ENCODE data around the gene PRPF8. TPM values are rescaled to one million over a fixed set of nuclear protein-coding genes. Genes with fewer than 3 reads are reported as not detected.
"Not testable (repeated sequence)": the region's sequence is repeated elsewhere in the genome, so short reads cannot be mapped to it uniquely, and the experiment has no call there.

PRPF8 gene
- total and polyA plus RNA-seq, 4 donors, result 50.2 to 110 (median 82.3) TPM

DNA sequence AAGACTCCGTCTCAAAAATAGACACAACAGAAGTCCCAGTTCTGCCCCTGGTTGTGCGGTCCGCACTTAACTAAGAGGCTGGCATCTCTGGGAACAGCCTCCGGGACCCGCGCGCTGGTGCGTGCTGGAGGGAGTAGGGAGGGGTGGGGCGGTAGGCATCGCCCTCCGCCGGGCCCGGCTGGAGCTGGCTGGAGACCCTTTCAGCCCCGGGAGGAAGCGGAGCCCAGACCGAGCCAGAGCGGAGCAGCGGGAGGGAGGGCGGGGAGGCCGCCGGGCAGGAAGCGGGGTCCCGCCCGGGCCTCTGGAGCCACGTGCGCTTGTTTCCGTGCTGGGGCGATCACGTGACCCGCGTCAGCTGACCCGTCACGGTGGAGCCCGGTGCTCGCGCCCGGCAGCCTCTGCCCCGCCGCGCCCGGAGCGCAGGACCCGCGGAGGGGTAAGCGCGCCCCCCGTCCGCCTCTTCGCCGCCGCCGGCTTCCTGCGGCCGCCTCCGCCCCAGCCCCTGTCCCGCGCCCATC lies 39.7 kb upstream of the PRPF8 start, which contains the start of gene WDR81:
TSS of gene WDR81 (plus strand) at position 354 of the 518 bp plus-strand sequence. CDS start 256 bp downstream, outside the sequence.
- Histone ChIP-seq H3K36me3 (ENCODE audit: control insufficient read depth in 4 of 4, insufficient read depth in 3 of 4, low read depth in 1 of 4, low read length in 3 of 4) (peaks cover 0 to 5% (median 0%) of the 10 kb centered on the region in 4 donors), H3K27ac (ENCODE audit: low read depth in 1 of 2, low read length in 2 of 2) (peak within 1 kb of the TSS; percentile 79 to 80), H3K9me3 (ENCODE audit: control insufficient read depth in 4 of 4, low read length in 3 of 4) (no peaks in the 10 kb centered on the region), H3K4me3 (ENCODE audit: low read depth in 1 of 3, low read length in 3 of 3) (peak within 1 kb of the TSS; percentile 70 to 98 (median 81)), H3K9ac (ENCODE audit: low read depth in 1 of 2, low read length in 2 of 2) (peak within 1 kb of the TSS in 1 of 2 donors; percentile 49), H3K27me3 (ENCODE audit: control insufficient read depth in 4 of 4, insufficient read depth in 4 of 4, low read length in 3 of 4) (no peaks in the 10 kb centered on the region), H3K4me1 (ENCODE audit: control insufficient read depth in 4 of 4, insufficient read depth in 4 of 4, low read length in 3 of 4) (peaks cover 17 to 54% (median 35%) of the 10 kb centered on the region in 4 donors)
- no peak for TF ChIP-seq SP1 (IDR thresholded peaks at IDR 0.05)
- TF ChIP-seq RAD21 (IDR thresholded peaks at IDR 0.05), result peak in 1 of 2 donors; percentile 35
- WGBS, result under 1% methylated on average over 57 of the region's 57 CpGs
- peak; percentile 92 for DNase-seq (ENCODE audit: low spot score)

DNA sequence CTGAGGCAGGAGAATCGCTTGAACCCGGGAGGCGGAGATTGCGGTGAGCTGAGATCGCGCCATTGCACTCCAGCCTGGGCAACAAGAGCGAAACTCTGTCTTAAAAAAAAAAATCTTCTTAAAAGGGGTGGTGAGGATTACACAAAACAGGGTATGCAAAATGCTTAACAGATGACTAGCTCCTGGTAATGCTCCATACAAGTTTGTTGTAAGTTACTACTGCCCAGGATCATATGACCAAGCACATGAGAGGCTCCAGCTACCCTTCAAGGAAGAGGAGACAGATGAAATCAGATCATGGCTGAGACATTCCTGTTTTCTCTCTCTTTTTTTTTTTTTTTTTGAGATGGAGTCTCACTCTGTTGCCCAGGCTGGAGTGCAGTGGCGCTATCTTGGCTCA lies 37.4 kb upstream of the PRPF8 start:
- not testable (repeated sequence) for DNase-seq (ENCODE audit: low spot score); H3K27me3 ChIP-seq (ENCODE audit: control insufficient read depth in 4 of 4, insufficient read depth in 4 of 4, low read length in 3 of 4); H3K9ac ChIP-seq (ENCODE audit: low read depth in 1 of 2, low read length in 2 of 2); H3K36me3 ChIP-seq (ENCODE audit: control insufficient read depth in 4 of 4, insufficient read depth in 3 of 4, low read depth in 1 of 4, low read length in 3 of 4); H3K27ac ChIP-seq (ENCODE audit: low read depth in 1 of 2, low read length in 2 of 2); H3K4me3 ChIP-seq (ENCODE audit: low read depth in 1 of 3, low read length in 3 of 3); H3K9me3 ChIP-seq (ENCODE audit: control insufficient read depth in 4 of 4, low read length in 3 of 4)
- peaks cover 24 to 55% (median 41%) of the 10 kb centered on the region in 4 donors for H3K4me1 ChIP-seq (ENCODE audit: control insufficient read depth in 4 of 4, insufficient read depth in 4 of 4, low read length in 3 of 4)
- 97% methylated on average over 8 of the region's 8 CpGs for WGBS

DNA sequence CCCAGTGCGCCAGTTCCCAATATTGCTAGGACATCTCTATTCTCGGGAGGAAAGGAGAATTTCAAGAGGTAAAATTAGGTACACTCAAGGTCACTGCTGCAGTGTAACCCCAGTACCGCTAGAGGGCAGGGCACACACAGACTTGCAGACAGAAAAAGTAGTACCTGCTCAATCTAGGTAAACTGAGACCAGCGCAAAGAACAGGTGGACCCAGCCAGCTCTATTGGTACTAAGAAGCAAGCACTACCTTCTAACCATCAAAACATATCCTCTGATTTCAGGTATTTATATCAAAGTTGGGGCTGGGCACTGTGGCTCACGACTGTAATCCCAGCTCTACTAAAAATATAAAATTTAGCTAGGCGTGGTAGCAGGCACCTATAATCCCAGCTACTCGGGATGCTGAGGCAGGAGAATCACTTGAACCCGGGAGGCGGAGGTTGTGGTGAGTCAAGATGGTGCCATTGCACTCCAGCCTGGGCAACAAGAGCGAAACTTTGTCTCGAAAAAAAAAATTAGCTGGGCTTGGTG lies 36.3 kb upstream of the PRPF8 start:
- TF ChIP-seq, protein P1, sequence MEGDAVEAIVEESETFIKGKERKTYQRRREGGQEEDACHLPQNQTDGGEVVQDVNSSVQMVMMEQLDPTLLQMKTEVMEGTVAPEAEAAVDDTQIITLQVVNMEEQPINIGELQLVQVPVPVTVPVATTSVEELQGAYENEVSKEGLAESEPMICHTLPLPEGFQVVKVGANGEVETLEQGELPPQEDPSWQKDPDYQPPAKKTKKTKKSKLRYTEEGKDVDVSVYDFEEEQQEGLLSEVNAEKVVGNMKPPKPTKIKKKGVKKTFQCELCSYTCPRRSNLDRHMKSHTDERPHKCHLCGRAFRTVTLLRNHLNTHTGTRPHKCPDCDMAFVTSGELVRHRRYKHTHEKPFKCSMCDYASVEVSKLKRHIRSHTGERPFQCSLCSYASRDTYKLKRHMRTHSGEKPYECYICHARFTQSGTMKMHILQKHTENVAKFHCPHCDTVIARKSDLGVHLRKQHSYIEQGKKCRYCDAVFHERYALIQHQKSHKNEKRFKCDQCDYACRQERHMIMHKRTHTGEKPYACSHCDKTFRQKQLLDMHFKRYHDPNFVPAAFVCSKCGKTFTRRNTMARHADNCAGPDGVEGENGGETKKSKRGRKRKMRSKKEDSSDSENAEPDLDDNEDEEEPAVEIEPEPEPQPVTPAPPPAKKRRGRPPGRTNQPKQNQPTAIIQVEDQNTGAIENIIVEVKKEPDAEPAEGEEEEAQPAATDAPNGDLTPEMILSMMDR (IDR thresholded peaks at IDR 0.05; ENCODE audit: low read depth, low read length, missing input control), result peak; percentile 96
- TF ChIP-seq RXRA (IDR thresholded peaks at IDR 0.05) (peak; percentile 30 to 62), HNF4A (conservative IDR thresholded peaks at IDR 0.05) (peak in 1 of 2 donors; percentile 18), HNF4G (IDR thresholded peaks at IDR 0.05) (no peak), RAD21 (IDR thresholded peaks at IDR 0.05) (peak; percentile 91 to 94)
- Histone ChIP-seq H3K9ac (ENCODE audit: low read depth in 1 of 2, low read length in 2 of 2) (no peak overlapping the region), H3K27me3 (ENCODE audit: control insufficient read depth in 4 of 4, insufficient read depth in 4 of 4, low read length in 3 of 4) (no peaks in the 10 kb centered on the region), H3K27ac (ENCODE audit: low read depth in 1 of 2, low read length in 2 of 2) (peak overlapping the region; percentile 8 to 32), H3K36me3 (ENCODE audit: control insufficient read depth in 4 of 4, insufficient read depth in 3 of 4, low read depth in 1 of 4, low read length in 3 of 4) (peaks cover 0 to 1% (median 0%) of the 10 kb centered on the region in 4 donors), H3K9me3 (ENCODE audit: control insufficient read depth in 4 of 4, low read length in 3 of 4) (no peaks in the 10 kb centered on the region), H3K4me3 (ENCODE audit: low read depth in 1 of 3, low read length in 3 of 3) (no peak overlapping the region), H3K4me1 (ENCODE audit: control insufficient read depth in 4 of 4, insufficient read depth in 4 of 4, low read length in 3 of 4) (peaks cover 18 to 44% (median 32%) of the 10 kb centered on the region in 4 donors)
- peak; percentile 78 for DNase-seq (ENCODE audit: low spot score)
- WGBS, result 39% methylated on average over 11 of the region's 11 CpGs

DNA sequence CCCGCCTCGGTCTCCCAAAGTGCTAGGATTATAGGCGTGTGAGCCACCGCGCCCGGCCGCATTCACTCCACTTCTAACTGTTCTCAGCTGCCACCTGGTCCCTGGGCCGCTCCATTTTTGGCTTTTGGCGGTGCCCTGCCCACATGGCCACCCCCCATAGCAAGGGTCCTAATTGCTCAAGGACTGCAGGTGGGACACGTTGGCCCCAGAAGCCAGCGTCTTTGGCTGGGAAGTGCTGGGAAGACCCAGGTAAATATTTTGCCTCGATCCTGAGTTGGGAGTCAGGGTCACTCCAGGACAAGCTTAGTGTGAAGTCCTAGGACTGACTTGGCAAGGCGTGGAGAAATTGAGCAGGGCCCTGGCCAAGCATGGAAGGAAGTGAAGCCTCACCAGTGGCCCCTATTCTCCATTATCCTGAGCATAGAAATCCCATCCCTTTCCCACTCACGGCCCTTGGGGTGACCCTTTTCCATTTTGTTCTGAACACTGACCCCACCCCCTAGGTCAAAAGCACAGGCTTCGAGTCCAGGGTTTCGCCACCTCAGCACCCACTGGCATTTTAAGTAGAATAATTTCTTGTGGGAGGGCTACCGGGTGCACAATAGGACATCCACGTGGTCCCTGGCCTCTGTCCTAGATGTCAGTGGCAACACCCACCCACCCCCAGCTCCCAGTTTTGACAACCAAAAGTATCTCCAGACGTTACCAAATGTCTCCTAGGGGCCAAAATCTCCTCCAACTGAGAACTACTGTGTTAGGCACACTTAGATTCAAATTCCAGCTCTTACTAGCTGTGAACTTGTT lies 33.9 kb upstream of the PRPF8 start:
- DNase-seq (ENCODE audit: low spot score), result no peak
- TF ChIP-seq FOXA2 (IDR thresholded peaks at IDR 0.05) (no peak), NR2F2 (IDR thresholded peaks at IDR 0.05) (no peak), FOXA1 (IDR thresholded peaks at IDR 0.05) (no peak), RAD21 (IDR thresholded peaks at IDR 0.05) (no peak), TAF1 (conservative IDR thresholded peaks at IDR 0.05) (no peak), RXRA (IDR thresholded peaks at IDR 0.05) (peak; percentile 54 to 73)
- TF ChIP-seq, protein P2, sequence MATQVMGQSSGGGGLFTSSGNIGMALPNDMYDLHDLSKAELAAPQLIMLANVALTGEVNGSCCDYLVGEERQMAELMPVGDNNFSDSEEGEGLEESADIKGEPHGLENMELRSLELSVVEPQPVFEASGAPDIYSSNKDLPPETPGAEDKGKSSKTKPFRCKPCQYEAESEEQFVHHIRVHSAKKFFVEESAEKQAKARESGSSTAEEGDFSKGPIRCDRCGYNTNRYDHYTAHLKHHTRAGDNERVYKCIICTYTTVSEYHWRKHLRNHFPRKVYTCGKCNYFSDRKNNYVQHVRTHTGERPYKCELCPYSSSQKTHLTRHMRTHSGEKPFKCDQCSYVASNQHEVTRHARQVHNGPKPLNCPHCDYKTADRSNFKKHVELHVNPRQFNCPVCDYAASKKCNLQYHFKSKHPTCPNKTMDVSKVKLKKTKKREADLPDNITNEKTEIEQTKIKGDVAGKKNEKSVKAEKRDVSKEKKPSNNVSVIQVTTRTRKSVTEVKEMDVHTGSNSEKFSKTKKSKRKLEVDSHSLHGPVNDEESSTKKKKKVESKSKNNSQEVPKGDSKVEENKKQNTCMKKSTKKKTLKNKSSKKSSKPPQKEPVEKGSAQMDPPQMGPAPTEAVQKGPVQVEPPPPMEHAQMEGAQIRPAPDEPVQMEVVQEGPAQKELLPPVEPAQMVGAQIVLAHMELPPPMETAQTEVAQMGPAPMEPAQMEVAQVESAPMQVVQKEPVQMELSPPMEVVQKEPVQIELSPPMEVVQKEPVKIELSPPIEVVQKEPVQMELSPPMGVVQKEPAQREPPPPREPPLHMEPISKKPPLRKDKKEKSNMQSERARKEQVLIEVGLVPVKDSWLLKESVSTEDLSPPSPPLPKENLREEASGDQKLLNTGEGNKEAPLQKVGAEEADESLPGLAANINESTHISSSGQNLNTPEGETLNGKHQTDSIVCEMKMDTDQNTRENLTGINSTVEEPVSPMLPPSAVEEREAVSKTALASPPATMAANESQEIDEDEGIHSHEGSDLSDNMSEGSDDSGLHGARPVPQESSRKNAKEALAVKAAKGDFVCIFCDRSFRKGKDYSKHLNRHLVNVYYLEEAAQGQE (IDR thresholded peaks at IDR 0.05), result no peak
- TF ChIP-seq, protein P1 (IDR thresholded peaks at IDR 0.05; ENCODE audit: low read depth, low read length, missing input control), result no peak
- TF ChIP-seq, protein P3, sequence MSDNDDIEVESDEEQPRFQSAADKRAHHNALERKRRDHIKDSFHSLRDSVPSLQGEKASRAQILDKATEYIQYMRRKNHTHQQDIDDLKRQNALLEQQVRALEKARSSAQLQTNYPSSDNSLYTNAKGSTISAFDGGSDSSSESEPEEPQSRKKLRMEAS (IDR thresholded peaks at IDR 0.05), result no peak

More for the DNA sequence above, 33.9 kb upstream of the PRPF8 start:
- no peak overlapping the region for H3K9ac ChIP-seq (ENCODE audit: low read depth in 1 of 2, low read length in 2 of 2)
- H3K4me3 ChIP-seq (ENCODE audit: low read depth in 1 of 3, low read length in 3 of 3), result no peak overlapping the region
- H3K27me3 ChIP-seq (ENCODE audit: control insufficient read depth in 4 of 4, insufficient read depth in 4 of 4, low read length in 3 of 4), result no peaks in the 10 kb centered on the region
- WGBS, result 61% methylated on average over 19 of the region's 19 CpGs
- H3K4me1 ChIP-seq (ENCODE audit: control insufficient read depth in 4 of 4, insufficient read depth in 4 of 4, low read length in 3 of 4), result peaks cover 7 to 38% (median 26%) of the 10 kb centered on the region in 4 donors
- H3K9me3 ChIP-seq (ENCODE audit: control insufficient read depth in 4 of 4, low read length in 3 of 4), result no peaks in the 10 kb centered on the region
- H3K36me3 ChIP-seq (ENCODE audit: control insufficient read depth in 4 of 4, insufficient read depth in 3 of 4, low read depth in 1 of 4, low read length in 3 of 4), result peaks cover 0 to 6% (median 2%) of the 10 kb centered on the region in 4 donors
- H3K27ac ChIP-seq (ENCODE audit: low read depth in 1 of 2, low read length in 2 of 2), result peak overlapping the region; percentile 92 to 100

Data from liver (tissue), 9 donors.